MM.1S (cell line): ENCODE data around the gene PLS3.

Experiments used
- DNase-seq: peaks from one replicate; pipeline ENCODE4 v3.0.0-alpha.2; 2015
- H2AFZ ChIP-seq: fragments of 300-600 bp; sonication (generic); 2 replicates; pipeline ENCODE4 v1.6.0; 2016; ENCODE audit warnings: antibody characterized with exemption, low read length
- H3F3A ChIP-seq: fragments of 300-600 bp; sonication (generic); 2 replicates; pipeline ENCODE4 v1.6.1; 2016; ENCODE audit warnings: mild to moderate bottlenecking, antibody characterized with exemption, low read length, moderate library complexity, mixed read lengths; ENCODE audit not compliant: insufficient read depth
- H3K27ac ChIP-seq: fragments of 300-600 bp; sonication (generic); 2 replicates; pipeline ENCODE4 v1.5.1; 2016; ENCODE audit warnings: mild to moderate bottlenecking, low read length
- H3K27me3 ChIP-seq: fragments of 300-600 bp; sonication (generic); replicated peaks from 2 replicates; pipeline ENCODE4 v1.6.0; 2016; ENCODE audit warnings: low read length; ENCODE audit not compliant: insufficient read depth
- H3K36me3 ChIP-seq: fragments of 300-600 bp; sonication (generic); replicated peaks from 2 replicates; pipeline ENCODE4 v1.6.1; 2016; ENCODE audit warnings: mild to moderate bottlenecking, low read length, mixed read lengths; ENCODE audit not compliant: insufficient read depth
- H3K4me1 ChIP-seq: fragments of 300-600 bp; sonication (generic); 2 replicates; pipeline ENCODE4 v1.6.1; 2016; ENCODE audit warnings: low read length, mixed read lengths
- H3K4me2 ChIP-seq: fragments of 300-600 bp; sonication (generic); 2 replicates; pipeline ENCODE4 v1.6.0; 2016; ENCODE audit warnings: low read depth, low read length
- H3K4me3 ChIP-seq: fragments of 300-600 bp; sonication (generic); 2 replicates; pipeline ENCODE4 v1.5.1; 2016; ENCODE audit warnings: low read length, mixed read lengths
- H3K79me2 ChIP-seq: fragments of 300-600 bp; sonication (generic); 2 replicates; pipeline ENCODE4 v1.6.1; 2016; ENCODE audit warnings: mixed run types, low read length, mixed read lengths
- H3K9ac ChIP-seq: fragments of 300-600 bp; sonication (generic); 2 replicates; pipeline ENCODE4 v1.6.1; 2016; ENCODE audit warnings: low read length, mixed read lengths
- H3K9me2 ChIP-seq: fragments of 300-600 bp; sonication (generic); replicated peaks from 2 replicates; pipeline ENCODE4 v1.6.1; 2016; ENCODE audit warnings: mild to moderate bottlenecking, low read length, mixed read lengths; ENCODE audit not compliant: insufficient read depth
- H3K9me3 ChIP-seq: fragments of 300-600 bp; sonication (generic); replicated peaks from 2 replicates; pipeline ENCODE4 v1.6.1; 2016; ENCODE audit warnings: mild to moderate bottlenecking, low read length, mixed read lengths; ENCODE audit not compliant: insufficient read depth
- H4K20me1 ChIP-seq: fragments of 300-600 bp; sonication (generic); 2 replicates; pipeline ENCODE4 v1.6.1; 2016; ENCODE audit warnings: mild to moderate bottlenecking, low read length, moderate library complexity, mixed read lengths; ENCODE audit not compliant: insufficient read depth
- CTCF ChIP-seq: fragments of 300-600 bp; sonication (generic); IDR thresholded peaks from 2 replicates; pipeline ENCODE4 v1.5.1; 2016; ENCODE audit warnings: antibody characterized with exemption, low read length, mixed read lengths
- EZH2 ChIP-seq: fragments of 300-600 bp; sonication (generic); optimal IDR thresholded peaks from 2 replicates; pipeline ENCODE3; 2017; ENCODE audit warnings: low read depth, mild to moderate bottlenecking, antibody characterized with exemption, low read length, mixed read lengths
- EZH2phosphoT487 ChIP-seq: fragments of 300-600 bp; sonication (generic); IDR thresholded peaks from 2 replicates; pipeline ENCODE4 v1.6.1; 2018; ENCODE audit warnings: antibody characterized with exemption, low read length

The PLS3 gene

GRCh38 chrX:115589419-115589818 is 28.4 kb downstream of the PLS3 start:
- Histone ChIP-seq H3K4me2 (no peak overlapping the region), H3F3A (no peaks in the 10 kb centered on the region), H3K27ac (no peak overlapping the region), H3K4me1 (no peaks in the 10 kb centered on the region), H3K9me3 (no peaks in the 10 kb centered on the region), H3K79me2 (no peaks in the 10 kb centered on the region), H3K36me3 (no peaks in the 10 kb centered on the region), H3K9ac (no peak overlapping the region), H3K4me3 (no peak overlapping the region), H3K9me2 (no peaks in the 10 kb centered on the region), H4K20me1 (no peaks in the 10 kb centered on the region), H2AFZ (no peak overlapping the region), H3K27me3 (no peaks in the 10 kb centered on the region)
- DNase-seq = no peak
- no peak for TF ChIP-seq CTCF
- TF ChIP-seq EZH2phosphoT487 = no peak
- no peak for TF ChIP-seq EZH2

GRCh38 chrX:115591420-115591819 is 30.4 kb downstream of the PLS3 start:
- DNase-seq = no peak
- no peaks in the 10 kb centered on the region for H4K20me1 ChIP-seq
- H3K4me1 ChIP-seq = no peaks in the 10 kb centered on the region
- no peaks in the 10 kb centered on the region for H3K9me2 ChIP-seq
- no peak overlapping the region for H2AFZ ChIP-seq
- no peaks in the 10 kb centered on the region for H3F3A ChIP-seq
- H3K27me3 ChIP-seq = no peaks in the 10 kb centered on the region
- no peak overlapping the region for H3K4me2 ChIP-seq
- no peaks in the 10 kb centered on the region for H3K36me3 ChIP-seq
- H3K9me3 ChIP-seq = no peaks in the 10 kb centered on the region
- H3K9ac ChIP-seq = no peak overlapping the region
- H3K27ac ChIP-seq = no peak overlapping the region
- TF ChIP-seq EZH2 (no peak), EZH2phosphoT487 (no peak), CTCF (no peak)
- H3K79me2 ChIP-seq = no peaks in the 10 kb centered on the region
- H3K4me3 ChIP-seq = no peak overlapping the region

GRCh38 chrX:115591856-115592842 is 31.2 kb downstream of the PLS3 start:
- H3K4me3 ChIP-seq = no peak overlapping the region
- H3K79me2 ChIP-seq = no peaks in the 10 kb centered on the region
- H3K4me1 ChIP-seq = no peaks in the 10 kb centered on the region
- no peaks in the 10 kb centered on the region for H3K27me3 ChIP-seq
- TF ChIP-seq CTCF (no peak), EZH2 (no peak), EZH2phosphoT487 (no peak)
- no peaks in the 10 kb centered on the region for H3K36me3 ChIP-seq
- no peaks in the 10 kb centered on the region for H3F3A ChIP-seq
- DNase-seq = no peak
- H3K4me2 ChIP-seq = no peak overlapping the region
- H2AFZ ChIP-seq = no peak overlapping the region
- no peak overlapping the region for H3K27ac ChIP-seq
- no peaks in the 10 kb centered on the region for H4K20me1 ChIP-seq
- H3K9ac ChIP-seq = no peak overlapping the region
- no peaks in the 10 kb centered on the region for H3K9me3 ChIP-seq
- no peaks in the 10 kb centered on the region for H3K9me2 ChIP-seq
